IMR-90 (cell line): Measurements from ENCODE around the gene PTBP1. TPM values are rescaled to one million over a fixed set of nuclear protein-coding genes. Genes with fewer than 3 reads are reported as not detected.

Experiments
- ATAC-seq: fragments of 200-7000 bp; cut with Tn5 transposase; 2 replicates; pipeline ENCODE4 v1.9.1; 2020; ENCODE audit warnings: low read depth, mild to moderate bottlenecking, moderate library complexity
- BruUV-seq: library from RNA; stranded (reverse); fragments of 400-500 nt; replicated peaks from 2 replicates; lab custom pipeline; 2021; lab: Mats Ljungman, UMichigan
- CTCF ChIA-PET: fragments of 300-600 bp; formaldehyde crosslinking; extraction: SDS; loops from one replicate; lab custom pipeline; 2021; ENCODE audit warnings: antibody characterized with exemption; lab: Yijun Ruan, JAX
- POLR2A ChIA-PET: fragments of 300-600 bp; sonication (Branson Sonifier 250); formaldehyde crosslinking; loops from one replicate; lab custom pipeline; 2022; ENCODE audit warnings: antibody characterized with exemption; ENCODE audit not compliant: unreplicated experiment; lab: Charles Lee
- DNase-seq: peaks from one replicate; pipeline ENCODE4 v3.0.0; 2013
- H2AFZ ChIP-seq: replicated peaks from 2 replicates; pipeline ENCODE3; 2013; ENCODE audit warnings: low read length, mild to moderate bottlenecking; ENCODE audit not compliant: poor library complexity
- H2AK5ac ChIP-seq: 2 replicates; pipeline ENCODE4 v1.6.1; 2013; ENCODE audit warnings: low read depth, low read length, inconsistent platforms
- H2AK9ac ChIP-seq: replicated peaks from 2 replicates; pipeline ENCODE3; 2013; ENCODE audit warnings: mild to moderate bottlenecking, low read depth, low read length, moderate library complexity; ENCODE audit not compliant: poor library complexity
- H2BK120ac ChIP-seq: 2 replicates; pipeline ENCODE4 v1.6.1; 2013; ENCODE audit warnings: low read depth, low read length, inconsistent platforms
- H2BK15ac ChIP-seq: 3 replicates; pipeline ENCODE4 v1.6.1; 2013; ENCODE audit warnings: low read depth, low read length, inconsistent platforms
- H2BK20ac ChIP-seq: 2 replicates; pipeline ENCODE4 v1.6.1; 2013; ENCODE audit warnings: low read depth, mild to moderate bottlenecking, inconsistent platforms, low read length, moderate library complexity
- H2BK5ac ChIP-seq: 2 replicates; pipeline ENCODE4 v1.6.1; 2013; ENCODE audit warnings: mild to moderate bottlenecking, low read depth, low read length, inconsistent platforms; ENCODE audit not compliant: poor library complexity, severe bottlenecking
- H3K14ac ChIP-seq: replicated peaks from 2 replicates; pipeline ENCODE4 v1.6.1; 2013; ENCODE audit warnings: low read depth, low read length, inconsistent platforms
- H3K18ac ChIP-seq: 2 replicates; pipeline ENCODE4 v1.6.1; 2013; ENCODE audit warnings: low read depth, low read length, control low read depth
- H3K23ac ChIP-seq: 2 replicates; pipeline ENCODE4 v1.6.1; 2013; ENCODE audit warnings: low read depth, low read length, inconsistent platforms
- H3K27ac ChIP-seq: 2 replicates; pipeline ENCODE4 v1.5.1; 2013; ENCODE audit warnings: mild to moderate bottlenecking, control low read depth, low read length; ENCODE audit not compliant: insufficient read depth
- H3K27me3 ChIP-seq: 2 replicates; pipeline ENCODE4 v1.6.1; 2013; ENCODE audit warnings: low read length; ENCODE audit not compliant: control insufficient read depth, insufficient read depth
- H3K36me3 ChIP-seq: 2 replicates; pipeline ENCODE4 v1.6.1; 2013; ENCODE audit warnings: low read length, mixed read lengths; ENCODE audit not compliant: control insufficient read depth, insufficient read depth
- H3K4ac ChIP-seq: 2 replicates; pipeline ENCODE4 v1.6.1; 2013; ENCODE audit warnings: low read depth, low read length, inconsistent platforms
- H3K4me1 ChIP-seq: 2 replicates; pipeline ENCODE4 v1.6.1; 2013; ENCODE audit warnings: low read length, mixed read lengths; ENCODE audit not compliant: control insufficient read depth, insufficient read depth
- H3K4me2 ChIP-seq: 2 replicates; pipeline ENCODE4 v1.6.1; 2013; ENCODE audit warnings: low read depth, mild to moderate bottlenecking, control low read depth, low read length, moderate library complexity
- H3K4me3 ChIP-seq: 2 replicates; pipeline ENCODE4 v1.5.1; 2013; ENCODE audit warnings: low read depth, mild to moderate bottlenecking, control low read depth, low read length, moderate library complexity; ENCODE audit not compliant: insufficient read depth
- H3K56ac ChIP-seq: 2 replicates; pipeline ENCODE4 v1.6.1; 2013; ENCODE audit warnings: low read length, inconsistent platforms; ENCODE audit not compliant: insufficient read depth; ENCODE audit errors: extremely low read depth
- H3K79me1 ChIP-seq, 2 experiments: 2 replicates each; pipeline ENCODE4 v1.6.1; 2013; ENCODE audit warnings: low read length in 2 of 2, inconsistent platforms in 1 of 2, low read depth in 1 of 2
- H3K9ac ChIP-seq: 2 replicates; pipeline ENCODE4 v1.6.1; 2013; ENCODE audit warnings: low read depth, low read length, control low read depth
- H3K9me1 ChIP-seq: 2 replicates; pipeline ENCODE4 v1.6.1; 2013; ENCODE audit warnings: low read length, inconsistent platforms; ENCODE audit not compliant: insufficient read depth
- H3K9me3 ChIP-seq: 2 replicates; pipeline ENCODE4 v1.6.1; 2013; ENCODE audit warnings: low read length; ENCODE audit not compliant: control insufficient read depth, insufficient read depth
- H4K20me1 ChIP-seq: 2 replicates; pipeline ENCODE4 v1.6.1; 2013; ENCODE audit warnings: low read length, inconsistent platforms; ENCODE audit not compliant: insufficient read depth
- H4K5ac ChIP-seq: 2 replicates; pipeline ENCODE4 v1.6.1; 2013; ENCODE audit warnings: mild to moderate bottlenecking, low read depth, low read length, control low read depth
- H4K8ac ChIP-seq, 2 experiments: 2 replicates each; pipeline ENCODE4 v1.6.1; 2013; ENCODE audit warnings: low read depth in 2 of 2, low read length in 2 of 2, control low read depth in 1 of 2, inconsistent platforms in 1 of 2
- H4K91ac ChIP-seq: 2 replicates; pipeline ENCODE4 v1.6.1; 2013; ENCODE audit warnings: low read depth, low read length, inconsistent platforms; ENCODE audit not compliant: insufficient read depth
- BHLHE40 ChIP-seq: fragments of 150-350 bp; IDR thresholded peaks from 2 replicates; pipeline ENCODE4 v1.6.1; 2016; ENCODE audit warnings: mild to moderate bottlenecking, low read depth, low read length
- CEBPB ChIP-seq: IDR thresholded peaks from 2 replicates; pipeline ENCODE4 v1.6.1; 2012; ENCODE audit warnings: low read depth, low read length, improper control_type of control experiment
- CHD1 ChIP-seq: IDR thresholded peaks from 2 replicates; pipeline ENCODE4 v1.6.1; 2012; ENCODE audit warnings: low read depth, low read length, improper control_type of control experiment
- FOS ChIP-seq: fragments of 150-350 bp; IDR thresholded peaks from 2 replicates; pipeline ENCODE4 v1.6.1; 2016; ENCODE audit warnings: low read depth, low read length
- MAFK ChIP-seq: IDR thresholded peaks from 2 replicates; pipeline ENCODE4 v1.6.1; 2012; ENCODE audit warnings: low read depth, low read length, improper control_type of control experiment
- MAZ ChIP-seq: IDR thresholded peaks from 2 replicates; pipeline ENCODE4 v1.6.1; 2012; ENCODE audit warnings: low read depth, mild to moderate bottlenecking, low read length, improper control_type of control experiment, moderate library complexity, borderline replicate concordance
- MXI1 ChIP-seq: IDR thresholded peaks from 2 replicates; pipeline ENCODE4 v1.6.1; 2012; ENCODE audit warnings: low read depth, mild to moderate bottlenecking, low read length, moderate library complexity, borderline replicate concordance
- NFE2L2 ChIP-seq: fragments of 150-350 bp; IDR thresholded peaks from 2 replicates; pipeline ENCODE4 v1.6.1; 2016; ENCODE audit warnings: low read depth, mild to moderate bottlenecking, low read length
- POLR2A ChIP-seq: IDR thresholded peaks from 2 replicates; pipeline ENCODE4 v1.6.1; 2012; ENCODE audit warnings: mild to moderate bottlenecking, low read depth, low read length
- RAD21 ChIP-seq: IDR thresholded peaks from 2 replicates; pipeline ENCODE4 v1.6.1; 2012; ENCODE audit warnings: low read length, improper control_type of control experiment
- RCOR1 ChIP-seq: IDR thresholded peaks from 2 replicates; pipeline ENCODE4 v1.6.1; 2012; ENCODE audit warnings: mild to moderate bottlenecking, low read length, improper control_type of control experiment; ENCODE audit not compliant: insufficient replicate concordance
- RFX5 ChIP-seq: IDR thresholded peaks from 2 replicates; pipeline ENCODE4 v1.8.0; 2012; ENCODE audit warnings: low read depth, mild to moderate bottlenecking, low read length, moderate library complexity
- SMC3 ChIP-seq: fragments of 150-350 bp; IDR thresholded peaks from 2 replicates; pipeline ENCODE4 v1.6.1; 2016; ENCODE audit warnings: low read depth, mild to moderate bottlenecking, antibody characterized with exemption, low read length, moderate library complexity
- WGBS, 2 experiments: methylation state at CpG; one replicate each; pipeline versions ENCODE4 v1.1.5 to v1.1.7; 2013; ENCODE audit warnings: missing lambda C conversion rate in 2 of 2; ENCODE audit not compliant: insufficient read length in 1 of 2; ENCODE audit errors: extremely low coverage in 2 of 2; 5-methylcytosine and 5-hydroxymethylcytosine counted together
- dilution Hi-C: fragments of 300-500 bp; cut with HindIII; formaldehyde crosslinking; loops from one replicate; pipeline ENCODE4 v1.14.3; 2018; ENCODE audit warnings: low sequenced_read_pairs; ENCODE audit not compliant: unreplicated experiment
- in situ Hi-C: fragments of 300-500 bp; cut with MboI; formaldehyde crosslinking; loops from 3 replicates; pipeline ENCODE4 v1.14.3; 2019; ENCODE audit warnings: low sequenced_read_pairs, inconsistent platforms, mixed read lengths
- intact Hi-C: fragments of 100-400 bp; cut with micrococcal nuclease; formaldehyde crosslinking; loops from 2 replicates; pipeline ENCODE4 v1.10.0; 2022
- polyA plus RNA-seq, 3 experiments: library from polyadenylated mRNA; depleted of rRNA; stranded (reverse); fragments of >200 nt; gene quantifications; 2 replicates each; pipeline ENCODE4 v1.2.3, GENCODE V29; 2012; ENCODE audit warnings: low replicate concordance in 1 of 3
- total RNA-seq: library from RNA; depleted of rRNA; stranded (reverse); fragments of >200 nt; gene quantifications from 2 replicates; pipeline ENCODE4 v1.2.3, GENCODE V29; 2012
- TF ChIP-seq, protein P1 (sequence below): conservative IDR thresholded peaks from 2 replicates; pipeline ENCODE4 v1.5.1; 2012; ENCODE audit warnings: mild to moderate bottlenecking, low read depth, low read length, improper control_type of control experiment
- TF ChIP-seq, protein P2 (sequence below): fragments of 150-350 bp; IDR thresholded peaks from 2 replicates; pipeline ENCODE4 v1.6.1; 2017; ENCODE audit warnings: mild to moderate bottlenecking, antibody characterized with exemption, low read length, low read depth
- TF ChIP-seq, protein P3 (sequence below): fragments of 150-350 bp; IDR thresholded peaks from 2 replicates; pipeline ENCODE4 v1.6.1; 2016; ENCODE audit warnings: low read depth, mild to moderate bottlenecking, low read length, moderate library complexity, borderline replicate concordance

Gene PTBP1
- total and polyA plus RNA-seq, 2 of the 4 experiments (the other 2 are of a cell fraction): 146 to 269 TPM

DNA sequence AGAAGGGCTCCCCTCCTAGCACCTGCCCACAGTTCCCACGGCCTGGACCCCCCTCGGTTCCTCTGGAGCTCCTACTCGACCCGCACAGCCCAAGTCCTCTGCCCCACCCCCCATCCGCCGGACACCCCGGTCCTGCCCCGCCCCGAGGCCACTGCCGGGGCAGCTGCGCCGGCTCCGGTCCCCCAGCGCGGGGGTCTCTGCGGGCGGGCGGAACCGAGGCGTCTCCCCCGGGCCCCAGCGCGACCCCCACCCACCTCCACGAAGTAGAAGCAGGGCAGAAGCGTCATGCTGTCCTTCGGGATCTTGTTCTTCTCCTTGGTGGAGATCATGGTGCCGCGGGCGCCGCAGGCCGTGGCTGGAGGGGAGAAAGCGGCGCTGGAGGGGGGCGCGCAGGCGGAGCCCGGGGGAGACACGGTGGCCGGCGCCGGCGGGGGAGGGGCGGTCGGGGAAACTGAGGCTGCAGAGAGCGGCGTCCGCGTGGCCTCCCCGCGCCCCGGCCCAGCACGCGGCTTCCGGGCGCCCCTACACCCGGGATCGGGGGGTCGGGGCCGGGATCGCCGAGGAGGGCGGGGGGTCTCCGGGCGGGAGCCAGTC lies 24.1 kb downstream of the PTBP1 start:
- Histone ChIP-seq H3K9ac (no peak overlapping the region), H3K9me3 (no peaks in the 10 kb centered on the region), H3K4me3 (peak overlapping the region; percentile 54), H3K56ac (no peak overlapping the region), H3K36me3 (no peaks in the 10 kb centered on the region), H3K18ac (no peak overlapping the region), H4K8ac (no peak overlapping the region), H2AFZ (peak overlapping the region; percentile 79), H3K27me3 (peaks cover 2% of the 10 kb centered on the region; the same call in 1 of the 2 replicates), H2BK120ac (no peak overlapping the region), H3K14ac (no peak overlapping the region), H3K23ac (no peak overlapping the region), H2BK15ac (no peak overlapping the region), H4K20me1 (no peaks in the 10 kb centered on the region), H2BK5ac (no peak overlapping the region), H3K4me1 (peaks cover 3% of the 10 kb centered on the region; the same call in 1 of the 2 replicates), H3K4me2 (peak overlapping the region; percentile 65; the same call in 1 of the 2 replicates), H2BK20ac (no peak overlapping the region), H3K4ac (no peak overlapping the region), H3K27ac (no peak overlapping the region; the same call in 1 of the 2 replicates), H3K9me1 (no peaks in the 10 kb centered on the region), H3K79me1 (no peaks in the 10 kb centered on the region), H4K5ac (no peak overlapping the region), H4K91ac (no peak overlapping the region), H2AK5ac (no peak overlapping the region), H2AK9ac (no peak overlapping the region)
- TF ChIP-seq MAZ (no peak; the same call in 1 of the 2 replicates), BHLHE40 (no peak), SMC3 (no peak), POLR2A (no peak; the same call in 1 of the 2 replicates), CEBPB (no peak), MAFK (no peak), RCOR1 (no peak), MXI1 (no peak), NFE2L2 (no peak), RFX5 (no peak), RAD21 (no peak), CHD1 (no peak), FOS (no peak)
- TF ChIP-seq, protein P1, sequence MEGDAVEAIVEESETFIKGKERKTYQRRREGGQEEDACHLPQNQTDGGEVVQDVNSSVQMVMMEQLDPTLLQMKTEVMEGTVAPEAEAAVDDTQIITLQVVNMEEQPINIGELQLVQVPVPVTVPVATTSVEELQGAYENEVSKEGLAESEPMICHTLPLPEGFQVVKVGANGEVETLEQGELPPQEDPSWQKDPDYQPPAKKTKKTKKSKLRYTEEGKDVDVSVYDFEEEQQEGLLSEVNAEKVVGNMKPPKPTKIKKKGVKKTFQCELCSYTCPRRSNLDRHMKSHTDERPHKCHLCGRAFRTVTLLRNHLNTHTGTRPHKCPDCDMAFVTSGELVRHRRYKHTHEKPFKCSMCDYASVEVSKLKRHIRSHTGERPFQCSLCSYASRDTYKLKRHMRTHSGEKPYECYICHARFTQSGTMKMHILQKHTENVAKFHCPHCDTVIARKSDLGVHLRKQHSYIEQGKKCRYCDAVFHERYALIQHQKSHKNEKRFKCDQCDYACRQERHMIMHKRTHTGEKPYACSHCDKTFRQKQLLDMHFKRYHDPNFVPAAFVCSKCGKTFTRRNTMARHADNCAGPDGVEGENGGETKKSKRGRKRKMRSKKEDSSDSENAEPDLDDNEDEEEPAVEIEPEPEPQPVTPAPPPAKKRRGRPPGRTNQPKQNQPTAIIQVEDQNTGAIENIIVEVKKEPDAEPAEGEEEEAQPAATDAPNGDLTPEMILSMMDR: no peak
- TF ChIP-seq, protein P2, sequence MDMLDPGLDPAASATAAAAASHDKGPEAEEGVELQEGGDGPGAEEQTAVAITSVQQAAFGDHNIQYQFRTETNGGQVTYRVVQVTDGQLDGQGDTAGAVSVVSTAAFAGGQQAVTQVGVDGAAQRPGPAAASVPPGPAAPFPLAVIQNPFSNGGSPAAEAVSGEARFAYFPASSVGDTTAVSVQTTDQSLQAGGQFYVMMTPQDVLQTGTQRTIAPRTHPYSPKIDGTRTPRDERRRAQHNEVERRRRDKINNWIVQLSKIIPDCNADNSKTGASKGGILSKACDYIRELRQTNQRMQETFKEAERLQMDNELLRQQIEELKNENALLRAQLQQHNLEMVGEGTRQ: no peak
- TF ChIP-seq, protein P3, sequence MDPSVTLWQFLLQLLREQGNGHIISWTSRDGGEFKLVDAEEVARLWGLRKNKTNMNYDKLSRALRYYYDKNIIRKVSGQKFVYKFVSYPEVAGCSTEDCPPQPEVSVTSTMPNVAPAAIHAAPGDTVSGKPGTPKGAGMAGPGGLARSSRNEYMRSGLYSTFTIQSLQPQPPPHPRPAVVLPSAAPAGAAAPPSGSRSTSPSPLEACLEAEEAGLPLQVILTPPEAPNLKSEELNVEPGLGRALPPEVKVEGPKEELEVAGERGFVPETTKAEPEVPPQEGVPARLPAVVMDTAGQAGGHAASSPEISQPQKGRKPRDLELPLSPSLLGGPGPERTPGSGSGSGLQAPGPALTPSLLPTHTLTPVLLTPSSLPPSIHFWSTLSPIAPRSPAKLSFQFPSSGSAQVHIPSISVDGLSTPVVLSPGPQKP: no peak
- ChIA-PET POLR2A (interaction anchor here (0.5 kb wide), 1 partner anchor 167 kb away, joined by 21 read pairs; no protein-coding TSS in a partner anchor), CTCF (no interaction called here)
- BruUV-seq: no TSS peak
- in situ Hi-C loops: no loop called here
- WGBS, 2 experiments: no CpG with 5 or more reads among the region's 64 CpGs
- intact Hi-C loops: no loop called here
- dilution Hi-C loops: no loop called here
- no peak for DNase-seq
- ATAC-seq: peak; percentile 46
